Measurements from ENCODE around the gene LRRN4.
"Not testable (repeated sequence)": the region's sequence is repeated elsewhere in the genome, so short reads cannot be mapped to it uniquely, and the experiment has no call there.

LRRN4 gene

DNA sequence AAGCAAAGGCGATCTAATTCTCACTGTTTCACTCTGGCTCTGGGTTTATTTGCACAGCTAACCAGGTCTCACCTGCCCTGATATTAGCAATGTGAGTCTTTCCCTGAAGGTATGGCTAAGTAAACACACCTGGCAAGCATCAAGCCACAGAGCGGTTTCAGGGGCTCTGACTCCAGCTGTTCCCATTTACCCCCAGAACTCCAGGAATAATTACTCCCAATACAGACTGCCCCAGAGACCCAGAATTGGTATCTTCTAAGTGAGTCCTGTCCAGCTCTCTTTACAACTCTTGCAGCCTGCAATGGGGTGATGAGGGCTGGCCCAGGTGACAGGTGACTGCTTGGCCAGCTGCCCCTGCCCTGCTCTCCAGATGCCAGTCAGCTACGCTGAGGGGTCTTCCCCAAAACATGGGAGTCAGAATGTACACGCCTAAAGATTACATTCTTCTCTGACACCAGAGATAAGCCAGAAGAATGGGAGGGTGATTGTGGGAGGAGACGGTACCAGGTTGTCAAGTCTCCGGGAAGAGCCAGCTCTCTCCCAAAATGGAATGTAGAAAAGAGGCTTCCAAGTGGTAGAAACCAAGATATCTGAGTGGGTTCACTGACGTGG lies 4.9 kb upstream of the LRRN4 start:
- DNase-seq (ENCODE audit: low spot score), result no peak

DNA sequence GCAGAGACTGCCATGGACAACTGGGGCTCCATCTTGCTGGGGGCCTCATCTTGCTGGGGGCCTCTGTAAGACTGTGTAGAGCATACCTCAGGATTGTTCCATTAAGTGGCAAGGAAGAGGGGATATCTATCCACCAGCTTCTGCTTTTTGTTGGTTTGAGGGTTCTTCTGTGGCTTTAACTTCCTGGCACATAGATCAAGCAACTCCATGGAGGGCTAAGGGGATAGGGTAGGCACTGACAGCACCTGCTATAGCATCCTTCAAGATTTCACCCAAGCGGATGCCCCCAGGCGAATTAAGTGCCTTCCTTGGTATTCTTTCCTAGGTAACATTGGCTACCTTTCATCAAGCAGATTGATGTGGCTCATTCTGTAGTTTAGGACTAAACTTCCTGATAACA lies 3.8 kb upstream of the LRRN4 start:
- DNase-seq (ENCODE audit: low spot score), result no peak

DNA sequence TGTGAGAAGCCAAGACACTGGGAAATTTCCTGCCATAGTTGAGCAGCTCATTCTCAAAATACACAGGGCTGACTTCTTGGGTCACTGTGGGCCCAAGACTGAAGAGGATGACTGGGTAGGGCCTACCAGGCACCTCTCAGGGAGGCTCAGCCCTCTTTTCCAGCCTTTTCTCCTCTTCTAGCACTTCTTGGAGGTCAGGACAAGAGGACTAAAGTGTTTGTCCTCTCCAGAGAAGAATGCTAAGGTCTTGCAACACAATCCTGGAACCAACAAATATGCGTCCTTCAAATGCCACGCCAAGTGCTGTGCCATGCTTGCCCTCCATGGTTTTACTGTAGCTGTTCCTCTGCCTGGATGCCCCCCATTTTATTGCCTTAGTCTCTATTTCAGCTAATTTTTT lies 3.3 kb upstream of the LRRN4 start:
- DNase-seq (ENCODE audit: low spot score), result no peak

DNA sequence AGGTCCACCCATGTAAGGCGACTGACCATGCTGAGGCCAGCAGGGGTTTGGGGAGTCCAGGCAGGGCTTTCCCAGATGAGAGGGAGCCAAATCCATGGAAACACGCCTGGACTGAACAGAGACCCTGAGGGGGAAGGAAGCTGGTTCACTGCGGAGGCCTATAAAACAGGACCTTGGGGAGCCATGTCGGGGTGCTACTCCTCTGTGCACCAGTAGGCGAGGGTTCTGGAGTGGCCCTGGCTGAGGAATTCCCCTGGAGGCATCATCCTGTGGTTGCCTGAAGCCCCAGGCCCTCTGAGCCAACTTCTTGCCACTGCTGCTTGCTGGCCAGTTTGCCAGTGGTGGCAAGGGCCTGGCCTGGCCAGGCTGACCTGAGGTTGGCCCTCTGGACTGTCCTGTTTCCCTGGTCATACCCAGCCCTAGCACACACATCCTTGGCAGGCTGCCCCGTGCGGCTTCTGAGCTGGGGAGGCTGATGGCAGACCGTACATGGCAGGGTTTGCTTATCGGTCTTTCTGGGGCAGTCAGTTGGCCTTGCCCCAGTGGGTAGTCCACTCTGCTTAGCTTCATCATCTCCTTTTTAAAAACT lies 2.2 kb upstream of the LRRN4 start:
- DNase-seq (ENCODE audit: low spot score), result no peak

DNA sequence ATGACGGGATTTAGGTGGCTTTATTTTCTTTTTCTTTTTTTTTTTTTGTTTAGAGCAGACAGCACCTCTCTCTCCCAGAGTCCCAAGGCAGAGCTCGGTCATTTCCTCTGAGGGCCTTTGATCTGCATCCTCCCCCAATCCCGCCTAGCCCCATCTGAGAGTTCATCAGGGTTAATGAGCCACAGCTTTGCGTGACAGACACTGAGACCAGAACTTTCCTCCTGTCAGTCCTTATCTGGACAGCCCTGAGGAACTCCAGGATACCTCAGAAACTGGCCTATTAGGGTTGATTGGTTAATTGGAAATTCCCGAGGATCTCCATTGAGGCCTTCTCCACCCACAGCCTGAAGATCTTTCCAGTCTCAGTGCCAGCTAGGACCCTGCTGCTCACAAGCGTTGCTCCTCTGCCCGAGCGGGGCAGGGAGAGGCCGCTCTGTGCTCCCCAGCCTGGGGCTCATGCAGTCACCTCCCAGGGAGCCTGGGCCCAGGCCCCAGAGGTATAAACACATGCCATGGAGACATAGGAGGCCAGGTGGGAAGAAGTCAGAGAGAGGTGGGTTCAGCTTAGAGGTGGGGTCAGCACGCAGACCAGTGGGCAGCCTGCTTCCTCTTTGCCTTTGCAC lies 1.4 kb upstream of the LRRN4 start:
- no peak for DNase-seq (ENCODE audit: low spot score)

DNA sequence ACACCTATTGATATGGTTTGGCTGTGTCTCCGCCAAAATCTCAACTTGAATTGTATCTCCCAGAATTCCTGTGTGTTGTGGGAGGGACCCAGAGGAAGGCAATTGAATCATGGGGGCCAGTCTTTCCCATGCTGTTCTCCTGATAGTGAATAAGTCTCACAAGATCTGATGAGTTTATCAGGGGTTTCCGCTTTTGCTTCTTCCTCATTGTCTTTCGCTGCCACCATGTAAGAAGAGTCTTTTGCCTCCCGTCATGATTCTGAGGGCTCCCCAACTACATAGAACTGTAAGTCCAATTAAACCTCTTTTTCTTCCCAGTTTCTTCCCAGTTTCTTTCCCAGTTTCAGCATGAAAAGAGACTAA lies 810 bp upstream of the LRRN4 start:
- not testable (repeated sequence) for DNase-seq (ENCODE audit: low spot score)

DNA sequence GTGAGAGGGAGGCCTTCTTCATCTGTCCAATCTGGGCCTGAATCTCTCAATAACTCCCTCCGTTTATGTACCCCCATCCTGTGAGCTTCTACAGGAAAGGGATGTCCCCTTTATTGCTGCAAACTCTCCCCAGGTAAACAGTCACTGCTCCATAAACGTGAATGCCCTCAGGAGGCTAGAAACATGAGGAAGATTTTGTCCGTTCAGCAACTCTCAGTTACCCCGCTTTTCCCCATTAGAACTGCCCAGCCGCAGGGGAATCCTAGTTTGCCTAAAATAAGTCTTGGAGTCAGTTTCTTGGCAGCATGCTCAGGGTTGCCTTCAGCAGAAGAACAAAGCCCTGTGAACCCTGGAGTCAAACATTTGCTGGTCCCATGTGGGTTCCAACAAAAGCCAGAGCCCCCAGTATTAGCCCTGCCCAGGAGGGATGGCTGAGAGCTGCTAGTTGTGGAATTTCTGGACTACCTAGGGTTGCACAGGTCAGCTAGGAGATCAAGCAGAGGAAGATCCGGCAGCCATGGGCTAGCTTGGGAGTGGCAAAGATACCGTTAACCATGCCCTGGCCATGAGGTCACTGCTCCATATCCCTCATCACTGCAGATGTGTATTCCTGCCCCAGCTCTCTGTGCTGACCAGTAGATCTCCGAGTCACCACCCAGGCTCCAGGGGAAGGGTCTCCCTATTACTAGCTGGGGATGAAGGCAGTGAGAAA lies 640 bp downstream of the LRRN4 start:
- no peak for DNase-seq (ENCODE audit: low spot score)

DNA sequence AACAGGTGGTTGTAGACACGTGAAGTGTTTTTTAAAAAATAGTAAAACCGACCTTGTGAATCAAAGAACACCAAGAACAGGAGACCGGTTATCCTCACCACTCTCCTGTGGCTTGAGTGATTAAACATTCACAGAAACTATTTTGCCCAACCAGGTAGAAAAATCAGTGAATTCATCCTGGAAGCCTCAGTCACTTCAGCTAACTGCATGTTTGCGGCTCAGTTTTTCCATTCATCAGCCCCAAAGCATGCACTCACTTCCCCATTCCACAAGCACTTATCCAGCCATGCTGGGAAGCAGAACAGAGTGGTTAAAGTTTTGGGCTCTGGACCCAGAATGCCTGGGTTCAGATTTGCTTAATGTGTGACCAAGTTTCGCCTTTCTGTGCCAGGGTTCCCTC lies 2.4 kb downstream of the LRRN4 start:
- DNase-seq (ENCODE audit: low spot score), result no peak

DNA sequence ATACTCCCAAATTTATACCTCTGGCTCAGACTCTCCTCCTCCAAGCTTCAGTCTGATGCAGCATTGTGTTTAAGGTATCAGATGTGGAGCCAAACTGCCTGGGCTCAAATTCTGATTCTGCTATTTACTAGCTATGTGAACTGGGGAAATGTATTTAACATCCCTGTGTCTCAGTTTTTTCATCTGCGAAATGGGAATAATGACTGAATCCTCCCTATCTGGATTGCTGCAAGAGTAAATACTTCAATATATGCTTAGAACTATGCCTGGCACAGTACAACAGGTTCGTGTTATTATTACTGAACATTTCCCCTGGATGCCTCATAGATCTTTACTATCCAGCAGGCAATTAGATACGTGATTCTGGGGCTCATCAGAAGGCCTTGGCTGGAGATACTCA lies 5.5 kb downstream of the LRRN4 start:
- DNase-seq (ENCODE audit: low spot score), result no peak

DNA sequence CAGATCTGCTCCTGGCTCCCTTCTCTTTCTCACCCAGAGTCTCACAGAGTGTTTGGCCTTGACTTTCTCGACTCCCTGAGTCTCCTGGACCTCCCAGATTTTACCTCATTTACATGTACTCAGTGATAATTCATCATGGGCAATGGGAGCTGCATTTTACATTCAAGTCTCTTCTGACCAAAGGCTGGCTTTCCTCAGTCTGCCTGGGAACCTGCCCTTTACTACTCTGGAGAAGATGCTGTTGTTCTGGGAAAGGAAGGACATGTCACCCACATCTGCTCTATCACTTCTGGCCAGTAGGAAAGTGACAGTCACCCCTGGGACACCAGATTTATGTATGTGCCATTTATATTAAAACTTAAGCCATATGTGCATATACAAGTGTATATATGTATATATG lies 7.4 kb downstream of the LRRN4 start:
- DNase-seq (ENCODE audit: low spot score), result no peak

DNA sequence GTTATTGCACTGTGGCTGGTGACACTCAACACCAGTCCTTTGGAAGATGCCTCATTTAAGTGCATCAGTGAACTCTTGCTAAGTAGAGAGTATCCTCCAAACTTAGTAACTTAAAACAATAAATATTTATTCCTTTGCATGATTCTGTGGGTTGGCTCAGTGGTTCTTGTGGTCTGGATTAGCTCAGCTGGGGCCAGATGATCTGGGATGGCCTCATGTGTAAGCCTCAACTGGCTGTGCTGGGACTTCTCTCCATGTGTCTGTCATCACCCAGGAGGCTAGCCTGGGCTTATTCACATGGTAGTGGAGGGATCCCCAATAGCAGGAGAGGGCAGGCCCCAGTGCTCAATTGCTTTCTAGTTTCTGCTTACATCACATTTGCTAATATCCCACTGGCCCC lies 8.3 kb downstream of the LRRN4 start:
- no peak for DNase-seq (ENCODE audit: low spot score)

DNA sequence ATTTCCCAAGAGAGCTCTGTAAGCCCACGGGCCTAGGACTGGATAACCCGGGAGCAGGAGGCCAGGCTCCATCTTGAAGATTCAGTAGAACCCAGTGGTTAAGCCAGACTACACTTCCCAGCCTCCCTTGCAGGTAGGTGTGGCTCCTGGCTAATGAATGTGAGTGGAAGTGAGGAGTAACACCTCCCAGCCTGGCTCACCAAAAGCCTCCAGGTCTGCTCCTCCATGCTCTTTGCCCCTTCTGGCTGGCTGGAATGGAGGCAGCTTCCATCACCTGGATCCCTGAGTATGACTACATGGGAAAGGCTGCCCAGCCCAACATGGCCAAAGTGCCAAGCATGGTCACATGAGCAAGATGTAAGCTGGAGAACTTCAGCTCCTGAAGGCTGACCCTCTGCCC lies 9.7 kb downstream of the LRRN4 start:
- no peak for DNase-seq (ENCODE audit: low spot score)

DNA sequence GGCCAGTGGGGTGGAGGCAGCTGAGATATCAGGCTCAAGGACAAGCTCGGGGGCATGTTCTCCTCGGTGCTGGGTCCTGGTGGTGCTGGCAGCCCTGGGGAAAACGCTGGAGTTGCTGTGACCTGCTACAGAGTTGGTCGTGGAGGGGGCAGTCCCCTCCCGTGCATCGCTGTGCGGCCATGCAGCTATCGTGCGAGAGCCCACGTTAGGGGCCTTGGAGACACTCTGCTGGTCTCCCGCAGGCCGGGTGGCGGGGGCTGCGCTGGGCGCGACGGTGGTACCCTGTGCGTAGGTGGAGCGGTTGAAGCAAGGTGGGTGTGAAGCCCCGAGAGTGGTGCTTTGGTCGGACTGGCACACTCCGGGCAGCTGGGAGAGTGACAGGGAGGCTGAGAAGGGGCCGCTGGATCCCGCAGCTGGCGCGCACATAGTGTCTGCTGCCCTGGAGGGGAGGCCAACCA lies 12.0 kb downstream of the LRRN4 start:
- no peak for DNase-seq (ENCODE audit: low spot score)

DNA sequence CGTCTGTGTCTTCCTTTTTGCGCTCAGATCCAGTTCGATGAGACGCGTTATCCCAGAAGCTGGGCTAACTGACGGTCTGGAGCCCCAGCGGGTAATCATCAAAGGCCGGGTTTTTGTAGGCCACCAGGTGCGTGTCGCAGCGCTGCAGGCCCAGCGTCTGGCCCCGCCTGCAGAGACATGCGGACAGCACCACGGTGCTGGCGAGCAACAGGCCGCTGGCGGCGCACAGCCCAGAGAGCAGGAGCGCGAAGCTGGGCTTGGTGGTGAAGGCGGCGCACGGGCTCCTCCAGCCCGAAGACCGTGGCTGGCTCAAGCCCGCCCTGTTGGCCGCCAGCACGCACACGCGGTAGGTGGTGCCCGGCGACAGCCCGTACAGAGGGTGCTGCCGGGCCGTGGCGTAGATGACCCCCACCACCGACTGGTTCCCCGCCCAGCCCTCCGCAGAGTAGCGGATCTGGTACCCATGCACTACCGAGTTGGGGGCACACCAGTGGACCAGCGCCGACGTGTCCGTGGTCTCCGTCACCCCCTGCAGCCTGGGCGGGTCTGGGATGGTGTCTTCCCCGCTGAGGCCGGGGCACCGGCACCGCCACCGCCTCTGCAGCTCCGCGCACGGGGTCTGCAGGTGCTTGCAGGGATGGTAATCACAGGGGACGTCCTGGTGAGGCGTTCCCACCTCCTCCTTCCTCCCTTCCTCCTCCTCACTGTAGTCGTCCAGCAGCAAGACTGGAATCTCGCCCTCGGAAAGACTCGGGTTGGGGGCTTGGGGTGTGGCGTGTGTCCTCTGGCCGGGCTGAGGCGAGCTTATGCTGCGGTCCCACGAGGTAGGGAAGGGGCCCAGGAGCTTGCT lies 12.7 kb downstream of the LRRN4 start:
- no peak for DNase-seq (ENCODE audit: low spot score)

DNA sequence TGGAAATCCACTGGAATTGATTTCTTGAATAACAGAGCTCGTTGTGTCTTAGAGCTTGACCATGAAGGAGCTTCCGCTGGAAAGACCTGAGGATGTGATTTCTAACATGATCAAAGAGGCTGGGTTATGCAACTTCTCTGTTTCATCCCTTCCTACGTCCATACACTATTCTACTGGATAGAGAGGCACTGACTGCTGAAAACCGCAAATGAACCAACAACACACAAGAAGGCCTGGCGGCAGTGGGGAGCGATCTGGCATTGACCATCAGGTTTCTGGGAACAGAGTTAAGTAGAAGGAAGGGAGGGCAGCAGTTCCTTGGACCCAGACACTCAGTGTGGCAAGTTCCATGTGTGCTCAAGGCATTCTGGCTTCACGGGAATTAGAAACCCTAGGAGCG lies 13.3 kb downstream of the LRRN4 start:
- no peak for DNase-seq (ENCODE audit: low spot score)

DNA sequence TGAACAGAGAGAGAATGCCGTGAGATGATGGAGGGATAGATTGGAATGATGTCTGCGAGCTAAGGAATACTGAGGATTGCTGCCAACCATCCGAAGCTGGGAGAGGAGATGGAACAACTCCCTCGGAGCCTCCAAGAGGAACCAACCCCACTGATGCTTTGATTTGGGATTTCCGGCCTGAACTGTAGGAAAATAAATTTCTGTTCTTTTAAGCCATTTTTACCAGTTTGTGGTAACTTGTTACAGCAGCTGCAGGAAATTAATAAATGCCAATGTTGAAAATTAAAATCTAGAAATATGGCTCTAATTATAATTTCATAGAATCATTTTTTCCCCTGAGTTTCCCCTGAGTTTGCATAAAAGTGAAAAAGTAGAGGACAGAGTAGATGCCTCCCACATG lies 14.1 kb downstream of the LRRN4 start:
- DNase-seq (ENCODE audit: low spot score), result no peak

DNA sequence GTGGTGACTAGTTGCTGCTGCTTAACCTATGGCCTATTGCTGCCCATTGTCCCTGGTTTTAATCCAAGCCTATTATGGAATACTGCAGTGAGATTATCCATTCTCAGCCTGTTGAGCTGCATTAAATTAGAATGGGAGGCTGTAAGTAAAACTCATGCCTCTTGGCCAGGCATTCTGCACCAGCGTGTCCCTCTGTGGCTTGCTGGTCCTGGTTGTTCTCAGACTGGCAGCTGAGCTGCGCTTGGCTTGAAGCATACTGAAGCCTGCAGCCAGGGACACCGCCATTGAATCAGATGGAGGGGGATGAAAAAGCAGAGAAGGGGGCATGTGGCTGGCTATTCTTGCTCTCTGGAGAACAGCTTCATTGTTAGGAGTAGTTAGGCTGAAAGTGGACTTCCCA lies 15.6 kb downstream of the LRRN4 start:
- DNase-seq (ENCODE audit: low spot score), result no peak

DNA sequence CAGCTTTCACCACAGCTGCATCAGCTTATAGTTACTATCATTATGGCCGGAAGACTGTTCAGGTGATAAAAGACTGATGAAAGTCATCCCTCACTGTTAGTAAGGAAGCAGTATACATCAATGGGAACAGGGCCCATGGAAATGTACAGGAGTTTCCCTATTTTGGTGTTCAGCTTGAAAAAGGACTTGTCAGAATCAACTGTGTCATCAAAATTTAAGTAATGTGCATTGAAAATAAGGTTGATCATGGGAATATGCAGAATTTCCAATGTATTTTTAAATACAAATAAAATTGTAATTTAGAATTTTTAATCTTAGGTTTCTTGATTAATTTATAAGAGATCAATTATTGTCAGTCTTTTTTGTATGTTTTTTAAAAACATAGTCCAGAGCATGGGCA lies 16.8 kb downstream of the LRRN4 start:
- DNase-seq (ENCODE audit: low spot score), result no peak

DNA sequence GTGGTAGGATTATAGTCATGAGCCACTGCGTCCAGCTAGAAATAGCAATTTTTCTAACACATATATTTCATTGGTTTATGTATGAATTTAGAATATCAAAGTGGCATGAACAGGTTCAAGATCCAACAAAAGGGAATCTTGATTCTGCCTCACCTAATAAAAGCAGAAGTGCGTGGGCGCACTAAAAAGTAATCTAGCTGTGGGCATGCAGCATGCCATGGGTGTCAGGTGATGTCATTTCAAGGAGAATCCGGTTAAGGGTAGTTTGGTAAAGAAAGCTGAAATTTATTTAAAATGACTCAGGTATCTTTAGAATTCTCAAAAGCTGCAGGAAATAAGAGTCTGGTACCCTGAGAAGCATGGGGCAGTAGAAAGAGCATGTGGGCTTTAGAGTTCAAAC lies 17.6 kb downstream of the LRRN4 start:
- no peak for DNase-seq (ENCODE audit: low spot score)

DNA sequence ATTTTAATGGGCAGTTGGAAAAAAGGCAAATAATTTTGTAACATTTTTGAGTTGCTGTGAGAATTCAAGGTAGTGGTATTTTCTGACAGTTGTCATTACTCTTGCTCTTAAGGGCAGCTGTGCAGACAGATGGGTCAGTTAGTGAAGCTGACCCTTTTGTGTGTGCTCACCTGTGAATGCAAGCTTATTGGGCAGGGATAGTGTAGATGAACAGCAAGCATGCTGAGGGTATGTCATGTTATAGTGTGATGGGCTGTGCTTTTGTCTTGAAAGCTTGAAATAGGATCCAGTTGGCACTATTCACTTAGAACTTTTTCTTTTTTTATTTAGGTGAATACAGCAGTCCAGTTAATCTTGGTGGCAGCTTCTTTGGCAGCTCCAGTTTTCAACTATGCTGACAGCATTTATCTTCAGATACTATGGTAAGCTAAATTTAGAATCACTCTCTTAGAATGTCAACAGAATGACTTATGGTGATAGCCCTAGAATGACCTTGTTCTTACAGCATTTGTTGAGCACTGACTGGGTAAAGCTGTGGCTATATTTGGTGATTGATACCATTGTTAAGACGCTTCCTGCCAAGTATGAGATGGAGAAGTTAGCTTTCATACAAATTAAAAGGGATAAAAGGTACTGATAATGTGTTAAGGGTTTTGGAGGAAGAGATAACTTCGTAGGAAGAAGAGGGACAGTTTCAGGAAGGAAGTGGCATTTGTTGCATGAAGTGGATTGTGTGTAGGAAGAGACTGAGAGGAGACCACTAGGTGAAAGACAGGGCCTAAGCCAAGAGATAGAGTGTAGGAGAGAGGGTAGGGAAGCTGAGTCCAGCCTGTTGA lies 19.5 kb downstream of the LRRN4 start:
- no peak for DNase-seq (ENCODE audit: low spot score)

DNA sequence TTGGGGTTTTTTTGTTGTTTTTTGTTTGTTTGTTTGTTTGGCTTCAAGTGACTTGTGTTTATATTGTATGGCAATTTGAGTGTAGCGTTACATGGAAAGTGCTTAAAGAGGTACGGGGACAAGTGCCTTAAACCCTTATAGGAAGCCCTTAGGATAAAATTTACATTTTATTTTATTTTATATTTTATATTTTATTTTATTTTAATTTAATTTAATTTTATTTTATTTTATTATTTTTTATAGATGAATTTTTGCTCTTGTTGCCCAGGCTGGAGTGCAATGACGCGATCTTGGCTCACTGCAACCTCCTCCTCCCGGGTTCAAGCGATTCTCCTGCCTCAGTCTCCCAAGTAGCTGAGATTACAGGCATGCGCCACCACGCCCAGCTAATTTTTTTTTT lies 21.0 kb downstream of the LRRN4 start:
- DNase-seq (ENCODE audit: low spot score), result not testable (repeated sequence)

All from putamen (tissue), 1 donor.